Tracheal epithelial cell (primary cell): ENCODE measurements around the gene HOXD3. TPM values are rescaled to one million over a fixed set of nuclear protein-coding genes. Genes with fewer than 3 reads are reported as not detected.

Experiments used
- total RNA-seq: library from RNA; depleted of rRNA; stranded (reverse); fragments of >200 nt; gene quantifications from 2 replicates; pipeline ENCODE4 v1.2.1, GENCODE V29; 2014

Gene HOXD3
- 0.72 TPM in 1 of 2 replicates, not detected in the other for total RNA-seq

DNA sequence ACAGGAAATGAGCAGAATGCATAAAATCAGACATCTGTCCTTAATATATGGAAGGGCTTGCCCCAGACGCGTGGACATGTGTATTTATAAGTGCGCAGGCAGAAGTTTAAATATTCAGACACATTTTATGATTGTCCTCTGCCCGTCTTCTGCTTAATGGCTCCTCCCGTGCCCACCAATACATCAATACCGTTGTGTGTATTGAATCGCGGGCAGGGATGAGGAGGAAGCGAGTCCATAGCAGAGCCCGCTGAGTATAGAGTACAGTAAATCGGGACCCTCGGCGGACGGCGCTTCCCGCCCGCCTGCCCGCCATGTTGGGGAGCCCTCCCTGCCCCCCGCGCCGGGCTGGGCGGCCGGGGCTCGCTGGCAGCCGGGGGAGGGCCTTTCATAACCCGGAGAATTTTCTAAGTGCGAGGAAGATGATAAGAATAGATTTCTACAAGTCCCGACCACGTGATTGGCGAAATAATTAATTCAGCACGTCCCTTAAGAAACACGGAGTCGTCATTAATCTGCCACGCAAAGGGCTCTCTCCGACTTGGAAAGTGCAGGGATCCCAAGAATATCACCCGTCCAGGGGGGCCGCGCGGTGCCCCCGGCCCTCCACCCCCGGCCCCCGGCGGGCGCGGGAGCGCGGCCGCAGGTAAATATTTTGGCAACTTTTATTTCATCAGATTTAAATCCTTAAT lies at the start of gene HOXD3:
HOXD3 (plus strand) TSS at position 501 of the 692 bp plus-strand sequence. CDS start 11,808 bp downstream, outside the sequence.

DNA sequence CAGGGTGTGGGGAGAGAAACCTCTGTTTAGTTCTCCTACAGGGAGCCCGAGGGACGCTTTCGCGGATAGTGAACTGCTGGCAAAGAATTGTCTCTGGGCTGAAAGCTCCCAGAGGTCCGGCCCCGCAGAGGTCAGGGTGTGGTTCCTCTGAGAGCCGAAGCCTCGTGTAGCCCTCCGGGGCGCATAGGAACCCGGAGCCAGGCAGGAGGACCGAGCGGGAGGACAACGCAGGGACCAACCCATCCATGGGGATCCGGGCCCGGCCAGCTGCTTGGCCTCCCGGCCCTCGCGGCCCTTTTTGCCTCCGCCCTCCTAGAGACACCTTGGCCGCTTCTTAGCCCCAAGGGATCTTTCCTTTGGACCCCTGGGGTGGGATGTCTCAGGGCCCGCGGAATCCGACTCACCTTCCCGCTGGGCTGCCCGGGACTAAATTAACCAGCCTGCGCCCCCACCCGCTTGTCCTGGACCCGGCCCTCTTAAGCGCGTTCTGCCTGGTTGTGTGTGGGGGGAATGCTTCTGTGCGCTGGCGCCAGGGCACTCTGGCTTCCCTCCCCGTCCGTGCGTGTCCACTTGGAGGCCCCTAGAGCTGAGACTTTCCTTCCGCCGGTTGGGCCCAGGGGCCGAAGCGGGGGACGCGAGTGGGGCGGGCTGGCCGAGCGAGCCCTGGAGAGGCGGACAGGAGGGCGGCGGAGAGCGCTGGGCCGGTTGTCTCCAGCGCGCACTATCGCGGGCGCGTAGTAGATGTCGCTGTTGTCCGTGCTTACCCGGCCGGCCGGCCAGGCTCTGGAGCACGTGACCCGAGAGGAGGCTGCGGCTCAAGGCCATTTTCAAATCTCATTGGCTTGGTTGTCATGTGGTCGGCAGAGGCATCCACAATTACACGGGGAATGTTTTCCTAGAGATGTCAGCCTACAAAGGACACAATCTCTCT lies 41.0 kb upstream of the HOXD3 start, which contains the start of gene HOXD10:
HOXD10 (plus strand) TSS at position 896 of the 931 bp plus-strand sequence. CDS start 56 bp downstream, outside the sequence.

DNA sequence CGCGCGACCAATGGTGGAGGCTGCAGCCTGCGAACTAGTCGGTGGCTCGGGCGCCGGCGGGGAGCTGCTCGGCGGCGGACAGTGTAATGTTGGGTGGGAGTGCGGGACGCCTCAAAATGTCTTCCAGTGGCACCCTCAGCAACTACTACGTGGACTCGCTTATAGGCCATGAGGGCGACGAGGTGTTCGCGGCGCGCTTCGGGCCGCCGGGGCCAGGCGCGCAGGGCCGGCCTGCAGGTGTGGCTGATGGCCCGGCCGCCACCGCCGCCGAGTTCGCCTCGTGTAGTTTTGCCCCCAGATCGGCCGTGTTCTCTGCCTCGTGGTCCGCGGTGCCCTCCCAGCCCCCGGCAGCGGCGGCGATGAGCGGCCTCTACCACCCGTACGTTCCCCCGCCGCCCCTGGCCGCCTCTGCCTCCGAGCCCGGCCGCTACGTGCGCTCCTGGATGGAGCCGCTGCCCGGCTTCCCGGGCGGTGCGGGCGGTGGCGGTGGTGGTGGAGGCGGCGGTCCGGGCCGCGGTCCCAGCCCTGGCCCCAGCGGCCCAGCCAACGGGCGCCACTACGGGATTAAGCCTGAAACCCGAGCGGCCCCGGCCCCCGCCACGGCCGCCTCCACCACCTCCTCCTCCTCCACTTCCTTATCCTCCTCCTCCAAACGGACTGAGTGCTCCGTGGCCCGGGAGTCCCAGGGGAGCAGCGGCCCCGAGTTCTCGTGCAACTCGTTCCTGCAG lies 34.3 kb upstream of the HOXD3 start, which contains the start of gene HOXD9:
HOXD9 (plus strand) TSS at position 37 of the 728 bp plus-strand sequence; CDS start at position 87, 50 bp downstream.

DNA sequence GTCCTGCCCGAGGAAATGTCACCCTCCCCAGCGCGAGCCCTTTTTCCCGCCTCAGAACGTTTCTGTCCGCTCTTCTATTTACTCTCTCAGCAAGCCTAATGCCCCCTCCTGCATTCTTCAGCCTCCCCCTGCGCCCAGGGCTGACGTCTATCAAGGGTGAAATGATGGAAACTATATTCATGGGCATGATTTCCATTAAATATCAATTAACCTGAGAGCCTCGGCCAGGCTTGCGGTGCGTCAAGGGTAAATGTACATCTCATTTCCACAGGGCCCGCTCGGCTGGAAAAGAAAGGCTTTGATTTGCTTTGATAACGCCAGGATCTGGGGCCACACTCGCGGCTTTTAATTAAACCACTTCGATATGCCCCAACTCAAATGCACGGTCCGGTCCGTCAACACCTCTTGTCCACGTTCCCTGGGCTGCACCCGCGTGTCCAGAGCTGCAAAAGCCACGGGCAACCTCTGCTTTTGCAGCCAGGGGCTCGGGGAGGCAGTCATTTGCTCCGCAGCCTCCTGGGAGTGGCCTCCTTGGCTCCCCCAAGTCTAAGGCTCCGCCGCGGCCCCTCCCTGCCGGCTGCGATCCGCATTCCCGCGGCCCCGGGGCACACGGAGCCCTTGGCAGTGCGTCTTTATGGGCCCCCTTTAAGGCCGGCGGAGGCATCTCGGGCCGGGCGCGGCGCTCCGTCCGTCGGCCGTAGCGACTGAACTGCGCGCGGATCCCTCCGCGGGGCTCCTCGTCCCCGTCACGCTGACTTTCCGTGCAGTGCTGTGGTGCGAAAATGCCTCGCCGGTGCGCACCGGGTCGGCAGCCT lies 27.9 kb upstream of the HOXD3 start, which contains the start of gene HOXD8:
HOXD8 (plus strand) TSS at position 724 of the 815 bp plus-strand sequence. CDS start 662 bp downstream, outside the sequence.

DNA sequence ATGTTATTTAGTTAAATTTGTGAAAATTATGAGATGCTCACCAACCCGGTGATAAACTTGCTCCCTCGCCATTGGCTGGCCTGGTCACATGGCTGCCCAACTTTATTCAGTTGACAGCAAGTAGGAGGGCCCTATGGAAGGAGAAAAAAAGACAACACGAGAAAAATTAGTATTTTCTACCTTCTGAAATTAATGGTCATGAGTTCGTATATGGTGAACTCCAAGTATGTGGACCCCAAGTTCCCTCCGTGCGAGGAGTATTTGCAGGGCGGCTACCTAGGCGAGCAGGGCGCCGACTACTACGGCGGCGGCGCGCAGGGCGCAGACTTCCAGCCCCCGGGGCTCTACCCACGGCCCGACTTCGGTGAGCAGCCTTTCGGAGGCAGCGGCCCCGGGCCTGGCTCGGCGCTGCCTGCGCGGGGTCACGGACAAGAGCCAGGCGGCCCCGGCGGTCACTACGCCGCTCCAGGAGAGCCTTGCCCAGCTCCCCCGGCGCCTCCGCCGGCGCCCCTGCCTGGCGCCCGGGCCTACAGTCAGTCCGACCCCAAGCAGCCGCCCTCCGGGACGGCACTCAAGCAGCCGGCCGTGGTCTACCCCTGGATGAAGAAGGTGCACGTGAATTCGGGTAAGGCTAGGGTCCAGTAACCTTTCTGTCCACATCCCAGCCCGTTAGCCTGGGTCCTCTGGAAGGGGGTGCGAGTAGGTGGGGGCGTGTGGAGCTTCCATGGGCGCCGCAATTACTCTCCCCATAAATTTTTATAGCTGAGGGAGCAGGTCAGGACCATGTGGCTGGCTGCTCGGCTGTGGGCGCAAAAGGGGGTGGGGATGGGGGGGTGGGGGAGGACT lies 5.4 kb upstream of the HOXD3 start, which contains the start of gene HOXD4:
HOXD4 (plus strand) TSS at position 109 of the 846 bp plus-strand sequence; CDS start at position 193, 84 bp downstream.

DNA sequence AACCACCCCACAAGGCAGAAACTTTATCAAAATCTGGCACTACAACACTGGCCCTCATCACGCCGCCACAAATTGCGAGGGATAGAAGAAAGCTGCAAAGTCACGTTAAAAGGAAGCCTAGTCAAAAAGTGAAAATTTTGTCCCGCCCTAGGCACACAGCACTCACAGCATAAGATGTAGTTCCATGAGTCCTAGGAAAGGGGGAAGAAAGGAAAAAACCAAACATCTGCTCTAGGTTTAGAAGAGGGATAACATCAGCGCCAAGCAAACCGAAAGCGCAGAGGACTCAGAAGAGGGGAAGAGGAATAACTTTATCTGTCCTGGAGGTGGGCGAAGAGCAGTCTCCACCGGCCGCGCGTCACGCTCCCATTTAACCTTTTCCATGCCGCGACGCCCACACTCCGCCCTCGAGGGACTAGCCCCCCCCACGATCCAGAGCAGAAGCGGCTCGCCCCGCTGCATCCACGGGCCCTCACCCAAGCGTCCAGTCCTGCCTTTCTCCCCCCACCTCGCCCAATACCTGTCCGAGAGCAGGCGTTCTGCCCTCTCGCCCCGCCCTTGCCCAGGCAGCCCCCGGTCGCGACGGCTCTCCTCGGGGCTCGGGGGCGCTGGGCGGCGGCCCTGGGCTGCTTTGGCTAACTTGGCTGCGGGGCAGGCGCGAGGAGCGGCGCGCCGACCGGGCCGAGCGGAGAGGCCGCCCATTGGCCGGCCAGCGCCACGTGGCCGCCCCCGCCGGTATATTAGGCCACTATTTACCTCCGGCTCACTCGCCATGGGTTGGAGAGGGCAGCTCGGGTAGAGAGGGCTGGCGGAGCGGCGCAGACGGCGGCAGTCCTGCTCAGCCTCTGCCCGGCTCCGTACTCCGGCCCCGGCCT lies 31.0 kb downstream of the HOXD3 start, which contains the start of gene HOXD1:
HOXD1 (plus strand) TSS at position 770 of the 875 bp plus-strand sequence. CDS start 134 bp downstream, outside the sequence.

Other genes starting within 250 kb of the HOXD3 start
- 30.7 and 33.3 TPM in 2 replicates for gene LNPK, start 155.0 kb upstream of the HOXD3 start, total RNA-seq
- not detected in 2 replicates for gene EVX2, start 73.3 kb upstream of the HOXD3 start, total RNA-seq
- not detected in 2 replicates for gene HOXD13, start 64.6 kb upstream of the HOXD3 start, total RNA-seq
- not detected in 2 replicates for gene HOXD12, start 57.5 kb upstream of the HOXD3 start, total RNA-seq
- gene HOXD11, start 50.0 kb upstream of the HOXD3 start, total RNA-seq, result 0.96 TPM in 1 of 2 replicates, not detected in the other
- gene HOXD10, start 40.5 kb upstream of the HOXD3 start, total RNA-seq, result 0.48 TPM in 1 of 2 replicates, not detected in the other
- 0.72 TPM in 1 of 2 replicates, not detected in the other for gene HOXD9, start 34.6 kb upstream of the HOXD3 start, total RNA-seq
- gene HOXD8, start 27.6 kb upstream of the HOXD3 start, total RNA-seq, result 0.21 and 1.7 TPM in 2 replicates
- gene HOXD4, start 5.8 kb upstream of the HOXD3 start, total RNA-seq, result 1.2 TPM in 1 of 2 replicates, not detected in the other
- 0.21 and 1.7 TPM in 2 replicates for gene HOXD1, start 31.4 kb downstream of the HOXD3 start, total RNA-seq
- 27.1 and 29.2 TPM in 2 replicates for gene MTX2, start 112.1 kb downstream of the HOXD3 start, total RNA-seq